GM12875 (cell line): Measurements from ENCODE around the gene CD7.

Source experiments
- H3K4me3 ChIP-seq: one replicate; pipeline ENCODE4 v1.5.1; 2011; ENCODE audit warnings: low read depth, low read length, control low read depth
- TF ChIP-seq, protein P1 (sequence below): IDR thresholded peaks from 2 replicates; pipeline ENCODE4 v1.5.1; 2011; ENCODE audit warnings: low read depth, mild to moderate bottlenecking, control low read depth, inconsistent platforms, low read length, moderate library complexity, borderline replicate concordance; ENCODE audit not compliant: insufficient read depth

CD7 gene

GRCh38 chr17:82295472-82295814 lies 22.0 kb downstream of the CD7 start:
- no peak overlapping the region for H3K4me3 ChIP-seq
- TF ChIP-seq, protein P1, sequence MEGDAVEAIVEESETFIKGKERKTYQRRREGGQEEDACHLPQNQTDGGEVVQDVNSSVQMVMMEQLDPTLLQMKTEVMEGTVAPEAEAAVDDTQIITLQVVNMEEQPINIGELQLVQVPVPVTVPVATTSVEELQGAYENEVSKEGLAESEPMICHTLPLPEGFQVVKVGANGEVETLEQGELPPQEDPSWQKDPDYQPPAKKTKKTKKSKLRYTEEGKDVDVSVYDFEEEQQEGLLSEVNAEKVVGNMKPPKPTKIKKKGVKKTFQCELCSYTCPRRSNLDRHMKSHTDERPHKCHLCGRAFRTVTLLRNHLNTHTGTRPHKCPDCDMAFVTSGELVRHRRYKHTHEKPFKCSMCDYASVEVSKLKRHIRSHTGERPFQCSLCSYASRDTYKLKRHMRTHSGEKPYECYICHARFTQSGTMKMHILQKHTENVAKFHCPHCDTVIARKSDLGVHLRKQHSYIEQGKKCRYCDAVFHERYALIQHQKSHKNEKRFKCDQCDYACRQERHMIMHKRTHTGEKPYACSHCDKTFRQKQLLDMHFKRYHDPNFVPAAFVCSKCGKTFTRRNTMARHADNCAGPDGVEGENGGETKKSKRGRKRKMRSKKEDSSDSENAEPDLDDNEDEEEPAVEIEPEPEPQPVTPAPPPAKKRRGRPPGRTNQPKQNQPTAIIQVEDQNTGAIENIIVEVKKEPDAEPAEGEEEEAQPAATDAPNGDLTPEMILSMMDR = no peak

- TF ChIP-seq, protein P1 = no peak
- H3K4me3 ChIP-seq = no peak overlapping the region
Observed at GRCh38 chr17:82294064-82294773, 23.2 kb downstream of the CD7 start.

DNA sequence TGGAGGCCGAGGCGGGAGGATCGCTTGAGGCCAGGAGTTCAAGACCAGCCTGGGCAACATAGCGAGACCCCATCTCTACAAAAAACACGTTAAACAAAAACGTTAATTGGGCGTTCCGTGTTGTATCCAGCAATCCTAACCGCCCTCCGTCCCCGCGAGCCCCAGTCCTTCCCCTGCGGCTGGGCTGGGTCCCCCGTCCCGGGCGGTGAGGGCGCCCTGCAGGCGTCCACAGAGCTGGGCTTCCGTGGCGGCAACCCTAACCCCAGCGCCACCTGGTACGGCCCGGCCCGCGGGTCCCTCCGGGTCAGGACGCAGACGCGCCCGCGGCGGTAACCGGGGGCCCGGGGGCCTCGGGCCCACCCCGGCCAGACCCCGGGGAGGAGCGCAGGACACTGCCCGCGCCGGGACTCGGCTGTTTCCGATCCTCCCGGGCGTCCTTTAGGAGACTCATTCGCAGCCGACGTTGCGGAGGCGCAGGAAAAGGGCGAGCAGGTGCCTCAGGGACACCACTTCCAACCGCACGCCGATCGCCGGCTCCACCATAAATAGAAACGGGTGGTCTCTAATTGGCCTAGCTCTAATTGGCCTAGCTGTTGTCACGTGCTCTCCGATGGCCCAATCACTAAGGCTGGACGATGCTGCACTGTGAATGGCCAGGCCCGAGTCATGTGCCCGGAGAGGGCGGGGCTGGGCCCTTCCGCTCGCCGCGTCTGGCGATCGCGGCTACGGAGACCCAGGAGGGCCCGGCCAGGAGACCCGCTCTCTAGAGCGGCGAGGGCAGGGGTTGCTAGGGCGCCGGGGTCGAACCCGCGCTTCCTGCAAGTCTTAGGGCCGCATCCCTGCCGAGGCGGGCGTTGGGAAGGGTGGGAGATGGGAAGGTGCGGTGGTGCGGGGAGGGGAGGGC lies 24.9 kb downstream of the CD7 start:
- peak overlapping the region; percentile 75 for H3K4me3 ChIP-seq
- TF ChIP-seq, protein P1 = no peak

- TF ChIP-seq, protein P1 = no peak
- peak overlapping the region; percentile 75 for H3K4me3 ChIP-seq
Observed at GRCh38 chr17:82291582-82292250, 25.7 kb downstream of the CD7 start.

DNA sequence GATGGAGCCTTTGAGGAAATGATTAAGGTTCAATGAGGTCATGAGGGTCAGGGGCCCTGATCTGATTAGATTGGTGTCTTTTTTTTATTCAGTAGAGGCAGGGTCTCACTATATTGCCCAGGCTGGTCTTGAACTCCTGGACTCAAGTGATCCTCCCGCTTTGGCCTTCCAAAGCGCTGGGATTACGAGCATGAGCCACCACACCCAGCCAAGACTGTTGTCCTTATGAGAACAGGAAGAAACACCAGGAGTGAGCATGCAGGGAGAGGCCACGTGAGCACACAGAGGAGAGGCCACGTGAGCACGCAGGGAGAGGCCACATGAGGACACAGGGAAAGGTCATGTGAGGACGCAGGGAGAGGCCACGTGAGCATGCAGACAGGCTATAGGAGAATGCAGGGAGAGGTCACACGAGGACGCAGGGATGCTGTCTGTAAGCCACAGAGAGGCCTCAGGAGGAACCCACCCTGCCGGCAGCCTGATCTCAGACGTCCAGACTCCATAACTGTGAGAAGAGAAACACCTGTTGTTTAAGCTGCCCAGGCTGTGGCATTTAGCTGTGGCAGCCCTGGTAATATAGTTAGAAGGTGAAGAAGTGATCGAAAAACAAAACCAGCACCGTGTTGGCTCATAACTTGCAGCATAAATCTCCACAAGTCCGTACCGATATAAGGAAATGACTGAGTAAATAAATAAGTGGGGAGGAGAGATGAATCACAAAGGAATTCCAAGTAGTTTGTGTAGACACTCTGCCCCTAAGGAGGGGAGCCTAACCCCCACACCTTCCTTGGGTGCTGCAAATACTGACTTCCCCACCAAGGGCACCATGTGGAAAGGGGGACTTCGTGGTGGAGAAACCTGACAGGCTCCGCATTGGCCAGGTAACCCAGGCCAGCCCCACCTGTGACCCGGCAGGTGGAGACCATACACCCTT lies 29.3 kb downstream of the CD7 start:
- TF ChIP-seq, protein P1 = no peak
- no peak overlapping the region for H3K4me3 ChIP-seq
